ENCODE measurements around the gene PRMT7. TPM values are rescaled to one million over a fixed set of nuclear protein-coding genes. Genes with fewer than 3 reads are reported as not detected.

Gene PRMT7
- total and polyA plus RNA-seq, 10 donors: 25.0 to 66.4 (median 42.0) TPM

GRCh38 chr16:68375801-68376536 lies 65.2 kb downstream of the PRMT7 start:
- no peaks in the 10 kb centered on the region for H3K27me3 ChIP-seq (replicated peaks in 1 of 7)
- H3K9me3 ChIP-seq: no peaks in the 10 kb centered on the region
- no peak overlapping the region for H3K4me3 ChIP-seq
- no peak for DNase-seq
- WGBS, 5 donors: 90 to 95% (median 92%) methylated on average over 10 to 11 of the region's 11 CpGs
- H3K27ac ChIP-seq: no peak overlapping the region
- no peak for TF ChIP-seq POLR2A (IDR thresholded peaks at IDR 0.05)
- no peak for TF ChIP-seq CTCF (IDR thresholded peaks at IDR 0.05 in 8 of 11, conservative IDR thresholded peaks at IDR 0.05 in 3 of 11)
- no peak for TF ChIP-seq POLR2AphosphoS5 (IDR thresholded peaks at IDR 0.05)
- intact Hi-C loops (cut with DNase I; ENCODE audit: low total_unique reads): no loop called here
- no peaks in the 10 kb centered on the region for H3K36me3 ChIP-seq
- H3K4me1 ChIP-seq: peaks cover 0 to 8% (median 5%) of the 10 kb centered on the region in 6 donors

- intact Hi-C loops (cut with DNase I; ENCODE audit: low total_unique reads): no loop called here
- H3K27me3 ChIP-seq (replicated peaks in 1 of 7): no peaks in the 10 kb centered on the region
- no peak for DNase-seq
- H3K4me3 ChIP-seq: no peak overlapping the region
- TF ChIP-seq CTCF (IDR thresholded peaks at IDR 0.05 in 8 of 11, conservative IDR thresholded peaks at IDR 0.05 in 3 of 11): no peak
- TF ChIP-seq POLR2AphosphoS5 (IDR thresholded peaks at IDR 0.05): no peak
- TF ChIP-seq POLR2A (IDR thresholded peaks at IDR 0.05): no peak
- WGBS, 5 donors: 86 to 93% (median 90%) methylated on average over 1 to 6 of the region's 6 CpGs
- H3K36me3 ChIP-seq: no peaks in the 10 kb centered on the region
- H3K27ac ChIP-seq: no peak overlapping the region
- H3K4me1 ChIP-seq: peaks cover 0 to 4% (median 0%) of the 10 kb centered on the region in 6 donors
- H3K9me3 ChIP-seq: no peaks in the 10 kb centered on the region
Observed at GRCh38 chr16:68376590-68376989, 65.8 kb downstream of the PRMT7 start.

GRCh38 chr16:68377221-68377620 lies 66.4 kb downstream of the PRMT7 start:
- no peak overlapping the region for H3K4me3 ChIP-seq
- WGBS, 5 donors: 94 to 100% (median 96%) methylated on average over 4 to 7 of the region's 7 CpGs
- TF ChIP-seq CTCF (IDR thresholded peaks at IDR 0.05 in 8 of 11, conservative IDR thresholded peaks at IDR 0.05 in 3 of 11) (no peak), POLR2A (IDR thresholded peaks at IDR 0.05) (no peak), POLR2AphosphoS5 (IDR thresholded peaks at IDR 0.05) (no peak)
- intact Hi-C loops (cut with DNase I; ENCODE audit: low total_unique reads): no loop called here
- H3K27me3 ChIP-seq (replicated peaks in 1 of 7): no peaks in the 10 kb centered on the region
- H3K4me1 ChIP-seq: peaks cover 0 to 8% (median 2%) of the 10 kb centered on the region in 6 donors
- H3K9me3 ChIP-seq: no peaks in the 10 kb centered on the region
- no peak for DNase-seq
- H3K27ac ChIP-seq: no peak overlapping the region
- H3K36me3 ChIP-seq: no peaks in the 10 kb centered on the region

GRCh38 chr16:68377667-68378393 lies 67.0 kb downstream of the PRMT7 start:
- TF ChIP-seq POLR2AphosphoS5 (IDR thresholded peaks at IDR 0.05) (no peak), CTCF (IDR thresholded peaks at IDR 0.05 in 8 of 11, conservative IDR thresholded peaks at IDR 0.05 in 3 of 11) (no peak), POLR2A (IDR thresholded peaks at IDR 0.05) (no peak)
- no peak overlapping the region for H3K27ac ChIP-seq
- intact Hi-C loops (cut with DNase I; ENCODE audit: low total_unique reads): no loop called here
- peaks cover 0 to 12% (median 4%) of the 10 kb centered on the region in 6 donors for H3K4me1 ChIP-seq
- no peaks in the 10 kb centered on the region for H3K9me3 ChIP-seq
- no peaks in the 10 kb centered on the region for H3K27me3 ChIP-seq (replicated peaks in 1 of 7)
- 77 to 92% (median 79%) methylated on average over 4 to 11 of the region's 11 CpGs for WGBS, 5 donors
- H3K4me3 ChIP-seq: no peak overlapping the region
- H3K36me3 ChIP-seq: no peaks in the 10 kb centered on the region
- DNase-seq: no peak
